H54 (cell line): ENCODE data around the gene CWF19L1.
"Not testable (repeated sequence)": the region's sequence is repeated elsewhere in the genome, so short reads cannot be mapped to it uniquely, and the experiment has no call there.

ENCODE experiments used
- DNase-seq: peaks from one replicate; pipeline ENCODE4 v3.0.0; 2011; ENCODE audit warnings: low spot score, mixed read lengths; ENCODE audit not compliant: insufficient read length
- FAIRE-seq: peaks from 3 replicates; lab custom pipeline; 2011; peaks lifted over from hg19 to GRCh38; lab: Jason Lieb, UNC
- POLR2A ChIP-seq: IDR thresholded peaks from 2 replicates; pipeline ENCODE4 v1.6.1; 2011; ENCODE audit warnings: low read depth, mild to moderate bottlenecking, low read length

Gene CWF19L1

GRCh38 chr10:100267239-100268104 lies at the start of gene CWF19L1:
TSS of gene CWF19L1 (minus strand) at chr10:100267638. CDS start at chr10:100267593, 45 bp downstream.
- peak; percentile 23 for FAIRE-seq
- TF ChIP-seq POLR2A: peak; percentile 67
- DNase-seq: peak; percentile 79

GRCh38 chr10:100315615-100316014 lies 48.2 kb upstream of the CWF19L1 start:
- DNase-seq (no peak), FAIRE-seq (no peak)
- no peak for TF ChIP-seq POLR2A

- no peak for DNase-seq
- no peak for TF ChIP-seq POLR2A
- no peak for FAIRE-seq
Observed at GRCh38 chr10:100311298-100311697, 43.9 kb upstream of the CWF19L1 start.

GRCh38 chr10:100307684-100308083 lies 40.2 kb upstream of the CWF19L1 start:
- peak; percentile 13 for DNase-seq
- TF ChIP-seq POLR2A: no peak
- no peak for FAIRE-seq

GRCh38 chr10:100306861-100307260 lies 39.4 kb upstream of the CWF19L1 start:
- TF ChIP-seq POLR2A: no peak
- DNase-seq: no peak
- no peak for FAIRE-seq

- no peak for TF ChIP-seq POLR2A
- DNase-seq (no peak), FAIRE-seq (no peak)
Observed at GRCh38 chr10:100304414-100304813, 37.0 kb upstream of the CWF19L1 start.

GRCh38 chr10:100303724-100304319 lies 36.4 kb upstream of the CWF19L1 start:
- peak; percentile 75 for FAIRE-seq
- no peak for TF ChIP-seq POLR2A
- peak; percentile 15 for DNase-seq

GRCh38 chr10:100301123-100301522 lies 33.7 kb upstream of the CWF19L1 start:
- not testable (repeated sequence) for DNase-seq, FAIRE-seq

- TF ChIP-seq POLR2A: no peak
- DNase-seq (no peak), FAIRE-seq (no peak)
Observed at GRCh38 chr10:100297242-100297641, 29.8 kb upstream of the CWF19L1 start.

GRCh38 chr10:100293066-100293465 lies 25.6 kb upstream of the CWF19L1 start:
- FAIRE-seq (no peak), DNase-seq (no peak)
- TF ChIP-seq POLR2A: no peak

- not testable (repeated sequence) for FAIRE-seq, DNase-seq
Observed at GRCh38 chr10:100292300-100292699, 24.9 kb upstream of the CWF19L1 start.

GRCh38 chr10:100291356-100291755 lies 23.9 kb upstream of the CWF19L1 start:
- no peak for TF ChIP-seq POLR2A
- FAIRE-seq: no peak
- DNase-seq: no peak

GRCh38 chr10:100289641-100290040 lies 22.2 kb upstream of the CWF19L1 start:
- TF ChIP-seq POLR2A: no peak
- FAIRE-seq (no peak), DNase-seq (no peak)

GRCh38 chr10:100288196-100288595 lies 20.8 kb upstream of the CWF19L1 start:
- DNase-seq (no peak), FAIRE-seq (no peak)
- TF ChIP-seq POLR2A: no peak

- TF ChIP-seq POLR2A: no peak
- FAIRE-seq (no peak), DNase-seq (no peak)
Observed at GRCh38 chr10:100287756-100288155, 20.3 kb upstream of the CWF19L1 start.
